ENCODE data around the gene OSBPL2.

Gene OSBPL2

GRCh38 chr20:62327726-62328495 lies 89.6 kb downstream of the OSBPL2 start:
- no peak for DNase-seq (ENCODE audit: extremely low read depth, low read depth)
- TF ChIP-seq, protein P1, sequence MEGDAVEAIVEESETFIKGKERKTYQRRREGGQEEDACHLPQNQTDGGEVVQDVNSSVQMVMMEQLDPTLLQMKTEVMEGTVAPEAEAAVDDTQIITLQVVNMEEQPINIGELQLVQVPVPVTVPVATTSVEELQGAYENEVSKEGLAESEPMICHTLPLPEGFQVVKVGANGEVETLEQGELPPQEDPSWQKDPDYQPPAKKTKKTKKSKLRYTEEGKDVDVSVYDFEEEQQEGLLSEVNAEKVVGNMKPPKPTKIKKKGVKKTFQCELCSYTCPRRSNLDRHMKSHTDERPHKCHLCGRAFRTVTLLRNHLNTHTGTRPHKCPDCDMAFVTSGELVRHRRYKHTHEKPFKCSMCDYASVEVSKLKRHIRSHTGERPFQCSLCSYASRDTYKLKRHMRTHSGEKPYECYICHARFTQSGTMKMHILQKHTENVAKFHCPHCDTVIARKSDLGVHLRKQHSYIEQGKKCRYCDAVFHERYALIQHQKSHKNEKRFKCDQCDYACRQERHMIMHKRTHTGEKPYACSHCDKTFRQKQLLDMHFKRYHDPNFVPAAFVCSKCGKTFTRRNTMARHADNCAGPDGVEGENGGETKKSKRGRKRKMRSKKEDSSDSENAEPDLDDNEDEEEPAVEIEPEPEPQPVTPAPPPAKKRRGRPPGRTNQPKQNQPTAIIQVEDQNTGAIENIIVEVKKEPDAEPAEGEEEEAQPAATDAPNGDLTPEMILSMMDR (IDR thresholded peaks at IDR 0.05; ENCODE audit: low read depth, low read length) = no peak

DNA sequence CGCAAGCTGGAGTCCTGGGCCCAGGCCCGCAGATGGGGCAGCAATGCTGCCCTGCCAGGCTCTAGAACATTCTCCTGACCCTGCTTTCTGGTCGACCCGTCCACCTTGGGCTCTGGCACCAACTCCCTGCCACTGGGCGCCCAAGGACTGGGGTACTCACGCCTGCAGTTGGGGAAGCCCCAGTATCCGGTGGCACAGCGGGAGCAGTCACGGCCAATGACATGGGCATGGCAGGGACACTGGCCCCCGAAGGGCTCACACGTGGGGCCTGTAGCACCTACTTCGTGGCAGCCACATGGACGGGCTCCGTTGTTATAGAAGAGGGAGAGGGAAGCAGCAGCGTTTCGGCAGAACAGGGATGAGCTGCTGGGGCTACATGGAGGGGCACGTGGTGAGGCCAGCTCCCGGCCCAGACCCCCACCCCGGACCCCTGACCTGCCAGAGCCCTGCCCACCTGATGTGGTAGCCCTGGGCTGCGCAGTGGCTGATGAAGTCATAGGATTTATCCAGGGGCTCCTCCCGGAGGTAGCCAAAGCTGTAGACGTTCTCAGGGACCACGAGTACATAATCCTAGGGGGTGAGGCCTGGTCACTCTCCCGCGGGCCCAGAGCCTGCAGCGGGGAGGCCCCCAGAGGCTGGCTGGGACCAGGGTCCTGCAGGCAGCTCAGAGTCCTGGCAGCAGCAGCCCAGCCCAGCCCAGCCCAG lies 90.5 kb downstream of the OSBPL2 start:
- DNase-seq (ENCODE audit: extremely low read depth, low read depth) = no peak
- TF ChIP-seq, protein P1 (IDR thresholded peaks at IDR 0.05; ENCODE audit: low read depth, low read length) = no peak

- no peak for DNase-seq (ENCODE audit: extremely low read depth, low read depth)
- TF ChIP-seq, protein P1 (IDR thresholded peaks at IDR 0.05; ENCODE audit: low read depth, low read length) = no peak
These were observed 91.4 kb downstream of the OSBPL2 start for GRCh38 chr20:62329389-62330377.

GRCh38 chr20:62330576-62331317 lies 92.4 kb downstream of the OSBPL2 start:
- DNase-seq (ENCODE audit: extremely low read depth, low read depth) = no peak
- TF ChIP-seq, protein P1 (IDR thresholded peaks at IDR 0.05; ENCODE audit: low read depth, low read length) = no peak

GRCh38 chr20:62331347-62331746 lies 93.0 kb downstream of the OSBPL2 start:
- TF ChIP-seq, protein P1 (IDR thresholded peaks at IDR 0.05; ENCODE audit: low read depth, low read length) = no peak
- DNase-seq (ENCODE audit: extremely low read depth, low read depth) = no peak

- TF ChIP-seq, protein P1 (IDR thresholded peaks at IDR 0.05; ENCODE audit: low read depth, low read length) = no peak
- no peak for DNase-seq (ENCODE audit: extremely low read depth, low read depth)
These were observed 94.1 kb downstream of the OSBPL2 start for GRCh38 chr20:62332421-62332820.

Data from AG09319 (cell line).